B cell (primary cell): ENCODE measurements around the gene CDH13.

Experiments
- EZH2 ChIP-seq: IDR thresholded peaks from 2 replicates; pipeline ENCODE4 v1.6.1; 2012; ENCODE audit warnings: borderline replicate concordance, low read depth, mild to moderate bottlenecking, moderate library complexity, low read length; ENCODE audit not compliant: insufficient read depth, poor library complexity, severe bottlenecking
- TF ChIP-seq, protein P1 (sequence below): fragments of 200-600 bp; IDR thresholded peaks from one replicate; pipeline ENCODE4 v1.8.0; 2022; ENCODE audit warnings: antibody characterized with exemption, mild to moderate bottlenecking

- TF ChIP-seq, protein P1, sequence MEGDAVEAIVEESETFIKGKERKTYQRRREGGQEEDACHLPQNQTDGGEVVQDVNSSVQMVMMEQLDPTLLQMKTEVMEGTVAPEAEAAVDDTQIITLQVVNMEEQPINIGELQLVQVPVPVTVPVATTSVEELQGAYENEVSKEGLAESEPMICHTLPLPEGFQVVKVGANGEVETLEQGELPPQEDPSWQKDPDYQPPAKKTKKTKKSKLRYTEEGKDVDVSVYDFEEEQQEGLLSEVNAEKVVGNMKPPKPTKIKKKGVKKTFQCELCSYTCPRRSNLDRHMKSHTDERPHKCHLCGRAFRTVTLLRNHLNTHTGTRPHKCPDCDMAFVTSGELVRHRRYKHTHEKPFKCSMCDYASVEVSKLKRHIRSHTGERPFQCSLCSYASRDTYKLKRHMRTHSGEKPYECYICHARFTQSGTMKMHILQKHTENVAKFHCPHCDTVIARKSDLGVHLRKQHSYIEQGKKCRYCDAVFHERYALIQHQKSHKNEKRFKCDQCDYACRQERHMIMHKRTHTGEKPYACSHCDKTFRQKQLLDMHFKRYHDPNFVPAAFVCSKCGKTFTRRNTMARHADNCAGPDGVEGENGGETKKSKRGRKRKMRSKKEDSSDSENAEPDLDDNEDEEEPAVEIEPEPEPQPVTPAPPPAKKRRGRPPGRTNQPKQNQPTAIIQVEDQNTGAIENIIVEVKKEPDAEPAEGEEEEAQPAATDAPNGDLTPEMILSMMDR = no peak
- TF ChIP-seq EZH2 = no peak
These were observed 626.8 kb downstream of the CDH13 start for GRCh38 chr16:83253521-83253920.
